A673 (cell line): ENCODE measurements around the gene ALDH18A1.

ENCODE experiments used
- CTCF ChIP-seq: fragments of 300-800, 200-600 bp; sonication (generic); conservative IDR thresholded peaks from 2 replicates; pipeline ENCODE4 v1.5.1; 2017; ENCODE audit warnings: low read depth, mild to moderate bottlenecking, antibody characterized with exemption, low read length, moderate library complexity, mixed read lengths
- EZH2 ChIP-seq: fragments of 200-600 bp; sonication (generic); IDR thresholded peaks from 2 replicates; pipeline ENCODE4 v1.6.1; 2017; ENCODE audit warnings: borderline replicate concordance, low read depth, mild to moderate bottlenecking, mixed read lengths, antibody characterized with exemption, low read length; ENCODE audit not compliant: poor library complexity, severe bottlenecking

- TF ChIP-seq CTCF (no peak), EZH2 (no peak)
Observed at GRCh38 chr10:95569368-95569767, 87.1 kb downstream of the ALDH18A1 start.
